HG03442 (cell line): ENCODE data around the gene SORCS3.

Source experiments
- ATAC-seq: cut with Tn5 transposase; IDR thresholded peaks from one replicate; pipeline ENCODE4 v1.9.1; 2021; ENCODE audit warnings: mild to moderate bottlenecking, moderate library complexity; ENCODE audit not compliant: unreplicated experiment

SORCS3 gene

GRCh38 chr10:104643303-104643663 is 2.2 kb downstream of the SORCS3 start:
- no peak for ATAC-seq

DNA sequence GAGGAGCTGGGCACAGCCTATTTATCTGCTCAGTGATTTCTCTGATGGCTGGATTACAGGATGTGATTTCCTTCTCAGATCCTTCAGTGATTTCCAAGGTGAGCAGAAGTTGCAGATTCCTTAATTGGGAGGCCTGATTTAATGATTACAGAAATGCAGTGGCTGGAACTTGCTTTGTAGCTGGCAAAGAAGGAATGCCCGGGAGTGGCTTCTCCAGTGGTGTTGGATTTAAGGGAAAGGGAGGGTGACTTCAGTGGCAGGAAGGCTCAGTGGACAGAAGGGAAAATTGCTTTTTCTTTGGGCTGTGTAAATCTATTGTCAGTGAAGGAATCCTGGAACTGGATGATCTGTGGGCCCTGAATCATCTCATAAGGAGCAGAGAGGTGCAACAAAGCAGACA is 5.1 kb downstream of the SORCS3 start:
- ATAC-seq = no peak

DNA sequence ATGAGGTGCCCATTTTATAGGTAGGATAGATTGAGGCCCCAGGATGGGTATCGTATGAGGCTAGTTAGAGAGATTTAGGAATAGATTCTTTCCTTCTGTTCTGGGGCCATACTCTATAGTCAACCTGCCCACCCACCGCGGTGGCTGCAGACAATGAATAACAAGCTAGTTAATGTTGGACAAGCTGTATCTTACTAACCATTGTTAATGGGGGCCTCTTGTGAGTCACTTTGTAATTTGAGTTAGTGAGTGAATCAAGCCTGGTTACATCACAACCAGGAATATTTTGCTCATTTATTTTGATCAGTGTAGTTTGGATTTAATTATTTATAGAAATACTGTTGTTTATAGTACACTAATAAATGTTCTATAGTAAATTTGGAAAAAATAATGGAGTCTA is 7.3 kb downstream of the SORCS3 start:
- no peak for ATAC-seq

DNA sequence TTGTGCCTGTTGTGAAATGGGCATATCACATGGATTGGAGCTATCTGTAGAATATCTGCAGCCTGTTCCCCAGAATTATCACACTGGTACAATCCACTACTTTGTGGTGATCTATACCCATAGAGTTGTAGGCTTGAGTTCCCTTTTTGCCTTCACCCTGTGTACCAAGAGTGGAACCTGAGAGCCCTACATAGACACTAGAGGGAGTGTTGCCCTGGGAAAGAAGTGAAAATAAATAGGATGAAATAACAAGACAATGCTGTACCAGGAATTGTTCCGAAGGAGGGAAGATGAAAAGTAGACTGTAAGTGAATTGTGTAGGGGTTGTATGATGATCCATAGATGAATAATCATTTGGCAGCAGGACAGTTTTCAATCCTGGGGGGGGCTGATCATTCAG is 9.0 kb downstream of the SORCS3 start:
- ATAC-seq = no peak

- ATAC-seq = no peak
Measured at GRCh38 chr10:104650635-104651331, 9.7 kb downstream of the SORCS3 start.

- no peak for ATAC-seq
Measured at GRCh38 chr10:104657036-104657435, 15.9 kb downstream of the SORCS3 start.

DNA sequence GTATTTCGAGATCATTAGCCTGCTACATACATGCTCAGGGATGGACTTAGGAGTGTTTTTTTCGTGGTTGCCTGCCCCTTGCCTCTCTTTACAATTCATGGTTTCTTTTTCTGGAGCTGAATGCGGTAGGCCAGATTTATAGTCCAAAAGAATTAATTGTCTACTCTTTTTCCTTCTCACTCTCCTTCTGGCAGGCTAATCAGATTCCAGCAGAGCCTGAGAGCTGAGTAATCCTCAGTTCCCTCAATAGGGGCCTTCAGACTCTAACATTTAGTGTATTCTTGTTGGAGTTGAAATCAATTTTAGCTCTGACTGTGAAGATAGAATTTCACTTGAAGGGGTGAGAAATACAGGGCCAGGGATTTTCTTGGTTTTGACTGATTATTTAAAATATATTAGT is 16.4 kb downstream of the SORCS3 start:
- ATAC-seq = no peak

DNA sequence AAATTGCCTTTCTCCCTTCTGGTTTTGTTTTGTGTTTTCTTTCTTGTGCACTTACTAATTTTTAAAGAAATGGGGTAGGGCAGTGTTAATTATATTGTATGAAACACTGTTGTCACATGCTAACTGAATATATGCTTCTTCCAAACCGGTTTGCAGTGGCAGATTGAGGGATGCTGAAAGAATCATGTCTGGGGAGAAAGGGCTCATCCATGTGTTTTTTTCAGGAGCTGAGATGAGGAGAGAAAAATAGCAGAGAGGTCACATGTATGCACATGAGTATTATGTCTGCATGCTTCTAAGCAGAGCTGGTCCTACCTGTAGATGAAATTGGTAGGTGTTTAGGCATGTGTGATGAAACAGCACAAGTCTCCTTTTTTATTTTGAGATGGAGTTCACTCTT is 17.0 kb downstream of the SORCS3 start:
- no peak for ATAC-seq

GRCh38 chr10:104659809-104660208 is 18.7 kb downstream of the SORCS3 start:
- no peak for ATAC-seq

- ATAC-seq = no peak
Measured at GRCh38 chr10:104663076-104663475, 22.0 kb downstream of the SORCS3 start.

- ATAC-seq = no peak
Measured at GRCh38 chr10:104663563-104663962, 22.5 kb downstream of the SORCS3 start.

- ATAC-seq = no peak
Measured at GRCh38 chr10:104664205-104664604, 23.1 kb downstream of the SORCS3 start.

GRCh38 chr10:104665174-104665573 is 24.1 kb downstream of the SORCS3 start:
- ATAC-seq = no peak

DNA sequence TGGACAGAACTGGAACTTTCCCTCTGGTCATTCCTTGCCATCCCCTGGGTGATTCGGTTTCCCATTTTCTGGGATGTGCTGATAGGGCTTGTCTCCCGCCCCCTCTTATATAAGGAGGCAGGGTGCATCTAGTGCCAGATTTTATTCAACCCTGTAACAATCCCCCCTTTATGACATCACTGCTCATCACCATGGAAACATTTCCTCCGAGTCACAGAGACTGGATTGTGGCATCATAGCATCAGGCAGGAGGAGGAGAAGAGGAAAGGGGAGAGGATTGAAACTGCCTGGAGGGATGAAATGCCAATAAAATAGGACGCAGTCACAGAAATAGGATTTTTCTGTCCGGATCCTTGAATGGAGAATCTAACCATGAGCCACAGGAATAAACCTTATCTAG is 25.0 kb downstream of the SORCS3 start:
- ATAC-seq = no peak

GRCh38 chr10:104676874-104677273 is 35.8 kb downstream of the SORCS3 start:
- no peak for ATAC-seq

DNA sequence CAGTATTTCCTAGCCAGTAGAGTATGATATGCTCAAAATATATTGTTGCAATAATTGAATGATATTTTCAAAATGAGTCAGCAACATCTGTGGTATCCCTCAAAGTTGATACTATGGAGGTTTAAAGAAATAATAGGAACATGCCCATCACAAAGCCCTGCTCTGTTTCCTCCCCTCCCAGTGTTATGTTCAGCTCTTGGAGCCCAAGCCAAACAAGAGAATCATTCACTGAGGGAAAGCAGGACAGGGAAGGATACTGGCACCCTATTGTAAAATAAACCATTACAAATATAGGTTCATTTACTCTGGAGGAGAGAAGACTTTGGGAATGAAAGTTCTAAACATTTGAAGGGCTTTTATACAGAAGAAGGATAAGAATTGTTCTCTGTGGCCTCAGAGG is 37.6 kb downstream of the SORCS3 start:
- no peak for ATAC-seq

- ATAC-seq = no peak
Measured at GRCh38 chr10:104680467-104681401, 39.6 kb downstream of the SORCS3 start.

DNA sequence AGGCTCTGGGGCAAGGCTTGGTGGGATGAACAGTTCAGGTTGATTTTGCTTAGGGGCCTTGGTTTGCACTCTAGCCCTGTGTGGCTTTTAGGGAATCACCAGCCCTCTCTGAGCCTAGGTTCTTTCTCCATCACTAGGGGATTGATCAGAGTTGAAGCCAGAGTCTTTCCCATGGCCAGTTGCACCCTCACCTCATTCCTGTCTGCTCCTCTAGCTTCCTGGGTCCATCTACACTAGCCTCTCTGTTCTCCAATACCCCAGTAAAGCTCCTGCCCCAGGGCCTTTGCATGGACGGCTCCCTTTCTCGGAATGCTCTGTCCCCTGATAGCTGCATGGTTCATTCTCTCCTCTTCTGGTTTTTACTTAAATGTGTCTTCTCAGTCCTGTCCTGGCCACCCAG is 40.4 kb downstream of the SORCS3 start:
- ATAC-seq = no peak

DNA sequence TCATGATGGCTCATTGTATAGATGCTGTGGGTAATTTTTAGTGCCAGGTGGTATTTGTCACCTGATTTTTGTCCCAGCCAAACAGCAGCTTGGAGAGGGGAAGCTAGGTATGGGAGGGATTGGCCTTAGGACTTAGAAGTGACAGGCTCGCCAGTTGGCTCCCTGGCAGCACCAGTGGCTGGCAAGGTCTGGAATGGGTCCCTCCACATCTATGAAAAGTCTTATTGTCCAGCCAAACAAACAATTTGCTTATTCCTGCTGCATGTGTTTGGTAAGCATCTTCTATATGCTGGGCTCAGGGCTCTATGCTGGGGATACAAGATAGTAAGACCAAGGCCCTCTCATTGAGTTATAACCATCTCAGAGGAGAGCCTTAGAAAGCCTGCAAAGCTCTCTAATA is 42.5 kb downstream of the SORCS3 start:
- ATAC-seq = no peak

GRCh38 chr10:104686829-104687228 is 45.7 kb downstream of the SORCS3 start:
- ATAC-seq = no peak

GRCh38 chr10:104688251-104689042 is 47.4 kb downstream of the SORCS3 start:
- ATAC-seq = no peak
